Activated naive CD8-positive, alpha-beta T cell treated with anti-CD3 and anti-CD28 coated beads, Interleukin-2, amount 10 ng/mL, durations not matched to agents 7 days and 5 days (primary cell): ENCODE data around the gene DGKI. TPM values are rescaled to one million over a fixed set of nuclear protein-coding genes. Genes with fewer than 3 reads are reported as not detected.

Source experiments
- ATAC-seq: fragments of 150-1000 bp; cut with Tn5 transposase; one replicate; pipeline ENCODE4 v1.10.0; 2021; ENCODE audit warnings: low read depth, moderate library complexity
- POLR2A ChIA-PET: fragments of 350-600 bp; sonication (Branson Sonifier 250); formaldehyde crosslinking; loops from one replicate; lab custom pipeline; 2021; ENCODE audit warnings: antibody characterized with exemption; lab: Charles Lee
- DNase-seq: peaks from one replicate; pipeline ENCODE4 v3.0.0; 2021
- H3K27ac Mint-ChIP-seq: one replicate; pipeline ENCODE4 v1.8.0; 2022; ENCODE audit warnings: mild to moderate bottlenecking, mixed read lengths
- H3K27me3 Mint-ChIP-seq: one replicate; pipeline ENCODE4 v1.8.0; 2022; ENCODE audit warnings: mild to moderate bottlenecking, moderate library complexity, mixed read lengths
- H3K36me3 Mint-ChIP-seq: one replicate; pipeline ENCODE4 v1.8.0; 2021; ENCODE audit warnings: mild to moderate bottlenecking, mixed read lengths
- H3K4me1 Mint-ChIP-seq: one replicate; pipeline ENCODE4 v1.8.0; 2021; ENCODE audit warnings: mixed read lengths
- H3K4me3 Mint-ChIP-seq: one replicate; pipeline ENCODE4 v1.8.0; 2022; ENCODE audit warnings: mild to moderate bottlenecking, moderate library complexity, mixed read lengths
- H3K9me3 Mint-ChIP-seq: one replicate; pipeline ENCODE4 v1.8.0; 2021; ENCODE audit warnings: mixed read lengths
- total RNA-seq, 2 experiments: library from RNA; stranded (reverse); gene quantifications; one replicate each; pipeline ENCODE4 v1.2.3, GENCODE V29; 2021

DGKI gene
- total RNA-seq, 2 experiments from 2014 or later = not detected

- H3K27me3 Mint-ChIP-seq = peaks cover 3% of the 10 kb centered on the region
- peaks cover 16% of the 10 kb centered on the region for H3K36me3 Mint-ChIP-seq
- no peak overlapping the region for H3K4me3 Mint-ChIP-seq
- H3K9me3 Mint-ChIP-seq = peaks cover 7% of the 10 kb centered on the region
- ATAC-seq (no peak), DNase-seq (no peak)
- POLR2A ChIA-PET = no interaction called here
- H3K27ac Mint-ChIP-seq = no peak overlapping the region
- no peaks in the 10 kb centered on the region for H3K4me1 Mint-ChIP-seq
These were observed 16.2 kb upstream of the DGKI start for GRCh38 chr7:137862964-137863363.

- Mint-ChIP-seq H3K27me3 (peaks cover 3% of the 10 kb centered on the region), H3K9me3 (peaks cover 7% of the 10 kb centered on the region), H3K27ac (no peak overlapping the region), H3K36me3 (peaks cover 16% of the 10 kb centered on the region), H3K4me1 (no peaks in the 10 kb centered on the region), H3K4me3 (no peak overlapping the region)
- DNase-seq (no peak), ATAC-seq (no peak)
- POLR2A ChIA-PET = no interaction called here
These were observed 15.6 kb upstream of the DGKI start for GRCh38 chr7:137862358-137862757.

DNA sequence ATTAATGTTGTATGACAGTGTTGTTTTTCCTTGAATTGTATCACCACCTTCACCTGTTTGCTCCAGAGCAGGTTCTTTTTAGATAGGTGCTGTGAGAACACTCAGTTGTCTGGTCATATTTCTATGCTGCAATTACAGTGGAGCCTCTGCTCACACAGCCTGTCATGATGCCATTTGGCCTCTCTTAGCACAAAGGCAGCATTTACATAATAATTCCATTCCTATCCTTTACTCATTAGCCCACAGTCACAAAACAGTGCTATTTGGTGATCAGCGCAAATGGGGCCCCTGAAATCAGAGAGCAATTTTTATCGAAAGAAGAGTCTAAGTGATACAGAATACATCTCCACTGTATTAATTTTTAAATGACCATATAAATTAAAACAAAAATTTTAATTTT is 13.8 kb upstream of the DGKI start:
- Mint-ChIP-seq H3K9me3 (peaks cover 3% of the 10 kb centered on the region), H3K4me1 (no peaks in the 10 kb centered on the region), H3K4me3 (no peak overlapping the region), H3K36me3 (peaks cover 9% of the 10 kb centered on the region), H3K27me3 (peaks cover 3% of the 10 kb centered on the region), H3K27ac (no peak overlapping the region)
- POLR2A ChIA-PET = no interaction called here
- DNase-seq (no peak), ATAC-seq (no peak)

- POLR2A ChIA-PET = no interaction called here
- H3K4me1 Mint-ChIP-seq = no peaks in the 10 kb centered on the region
- H3K36me3 Mint-ChIP-seq = no peaks in the 10 kb centered on the region
- H3K27ac Mint-ChIP-seq = no peak overlapping the region
- peaks cover 2% of the 10 kb centered on the region for H3K9me3 Mint-ChIP-seq
- H3K27me3 Mint-ChIP-seq = peaks cover 25% of the 10 kb centered on the region
- no peak overlapping the region for H3K4me3 Mint-ChIP-seq
- no peak for ATAC-seq
- no peak for DNase-seq
These were observed 6.3 kb upstream of the DGKI start for GRCh38 chr7:137853053-137853452.

DNA sequence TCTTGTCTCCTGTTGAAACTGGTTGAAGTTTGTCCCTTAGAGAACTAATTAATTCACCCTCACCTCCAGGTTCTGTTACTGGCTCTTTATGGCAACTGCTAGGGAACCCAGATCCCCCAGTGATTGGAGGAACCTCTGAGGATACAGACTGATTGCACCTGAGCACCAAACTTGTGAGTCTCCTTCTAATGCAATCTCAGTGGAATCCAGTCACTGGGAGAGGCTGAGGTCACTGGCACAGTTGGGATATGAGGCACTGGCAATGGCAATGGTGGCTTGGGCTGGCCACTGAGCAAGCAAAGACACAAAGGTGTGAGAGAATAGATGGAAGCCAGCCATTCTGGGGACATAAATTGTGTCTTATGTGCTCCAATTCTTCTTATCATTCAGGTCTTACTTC is 5.3 kb upstream of the DGKI start:
- Mint-ChIP-seq H3K27ac (no peak overlapping the region), H3K27me3 (peaks cover 33% of the 10 kb centered on the region), H3K4me1 (no peaks in the 10 kb centered on the region), H3K4me3 (no peak overlapping the region), H3K36me3 (no peaks in the 10 kb centered on the region), H3K9me3 (peaks cover 2% of the 10 kb centered on the region)
- DNase-seq = no peak
- ATAC-seq = no peak
- POLR2A ChIA-PET = no interaction called here

- POLR2A ChIA-PET = no interaction called here
- ATAC-seq (no peak), DNase-seq (no peak)
- H3K36me3 Mint-ChIP-seq = no peaks in the 10 kb centered on the region
- H3K27ac Mint-ChIP-seq = no peak overlapping the region
- H3K4me3 Mint-ChIP-seq = no peak overlapping the region
- no peaks in the 10 kb centered on the region for H3K4me1 Mint-ChIP-seq
- peaks cover 36% of the 10 kb centered on the region for H3K27me3 Mint-ChIP-seq
- peaks cover 2% of the 10 kb centered on the region for H3K9me3 Mint-ChIP-seq
These were observed 4.5 kb upstream of the DGKI start for GRCh38 chr7:137850972-137851945.

GRCh38 chr7:137850571-137850970 is 3.8 kb upstream of the DGKI start:
- no peak overlapping the region for H3K4me3 Mint-ChIP-seq
- H3K36me3 Mint-ChIP-seq = no peaks in the 10 kb centered on the region
- peaks cover 2% of the 10 kb centered on the region for H3K9me3 Mint-ChIP-seq
- peaks cover 42% of the 10 kb centered on the region for H3K27me3 Mint-ChIP-seq
- no peak for ATAC-seq
- H3K27ac Mint-ChIP-seq = no peak overlapping the region
- no peak for DNase-seq
- POLR2A ChIA-PET = no interaction called here
- H3K4me1 Mint-ChIP-seq = no peaks in the 10 kb centered on the region

GRCh38 chr7:137848095-137848494 is 1.3 kb upstream of the DGKI start:
- H3K9me3 Mint-ChIP-seq = peaks cover 2% of the 10 kb centered on the region
- no peak overlapping the region for H3K27ac Mint-ChIP-seq
- no peaks in the 10 kb centered on the region for H3K36me3 Mint-ChIP-seq
- no peak for ATAC-seq
- peak overlapping the region; percentile 14 for H3K4me3 Mint-ChIP-seq
- H3K4me1 Mint-ChIP-seq = no peaks in the 10 kb centered on the region
- POLR2A ChIA-PET = no interaction called here
- no peak for DNase-seq
- peaks cover 61% of the 10 kb centered on the region for H3K27me3 Mint-ChIP-seq

DNA sequence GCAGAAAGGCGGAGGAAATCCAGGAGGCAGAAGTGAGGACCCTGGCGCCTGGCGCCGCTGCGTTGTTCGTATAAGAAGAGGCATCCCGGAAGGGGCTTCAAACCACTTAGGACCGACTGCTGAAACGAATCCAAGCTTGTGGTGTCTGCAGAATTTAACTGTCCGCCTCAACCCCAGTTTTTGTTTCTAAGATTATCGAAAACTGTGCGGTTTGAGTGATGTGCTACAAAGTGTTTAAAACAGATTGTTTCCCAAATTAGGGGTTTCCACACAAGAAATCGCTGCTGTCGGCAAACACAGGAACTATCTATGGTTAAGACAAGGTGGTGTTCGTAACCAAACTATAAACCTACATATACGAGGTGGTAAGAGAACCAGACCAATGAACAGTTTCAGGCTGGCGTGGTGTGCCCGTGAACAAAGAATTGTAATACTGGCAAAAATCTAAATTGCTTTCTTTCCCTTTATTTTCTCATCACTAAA is 835 bp upstream of the DGKI start:
- H3K9me3 Mint-ChIP-seq = peaks cover 2% of the 10 kb centered on the region
- H3K36me3 Mint-ChIP-seq = no peaks in the 10 kb centered on the region
- peak overlapping the region; percentile 21 for H3K4me3 Mint-ChIP-seq
- ATAC-seq (no peak), DNase-seq (no peak)
- peaks cover 61% of the 10 kb centered on the region for H3K27me3 Mint-ChIP-seq
- no peaks in the 10 kb centered on the region for H3K4me1 Mint-ChIP-seq
- H3K27ac Mint-ChIP-seq = no peak overlapping the region
- POLR2A ChIA-PET = no interaction called here

- Mint-ChIP-seq H3K4me3 (no peak overlapping the region), H3K27ac (no peak overlapping the region), H3K36me3 (no peaks in the 10 kb centered on the region), H3K4me1 (no peaks in the 10 kb centered on the region), H3K9me3 (peaks cover 2% of the 10 kb centered on the region), H3K27me3 (peaks cover 67% of the 10 kb centered on the region)
- ATAC-seq = peak; percentile 77
- DNase-seq = peak; percentile 45
- POLR2A ChIA-PET = no interaction called here
These were observed 286 bp downstream of the DGKI start for GRCh38 chr7:137846549-137846826.

- Mint-ChIP-seq H3K27me3 (peaks cover 65% of the 10 kb centered on the region), H3K4me1 (no peaks in the 10 kb centered on the region)
- no peak for DNase-seq
These were observed 1.9 kb downstream of the DGKI start for GRCh38 chr7:137844677-137845425.

GRCh38 chr7:137839903-137840779 is 6.6 kb downstream of the DGKI start:
- Mint-ChIP-seq H3K9me3 (peaks cover 3% of the 10 kb centered on the region), H3K27ac (no peak overlapping the region), H3K4me1 (no peaks in the 10 kb centered on the region), H3K4me3 (no peak overlapping the region), H3K27me3 (peaks cover 35% of the 10 kb centered on the region), H3K36me3 (no peaks in the 10 kb centered on the region)
- POLR2A ChIA-PET = no interaction called here
- DNase-seq (no peak), ATAC-seq (no peak)

More at GRCh38 chr7:137844677-137845425, 1.9 kb downstream of the DGKI start:
- no peaks in the 10 kb centered on the region for H3K36me3 Mint-ChIP-seq
- POLR2A ChIA-PET = no interaction called here
- no peak overlapping the region for H3K27ac Mint-ChIP-seq
- H3K9me3 Mint-ChIP-seq = no peaks in the 10 kb centered on the region
- no peak for ATAC-seq
- H3K4me3 Mint-ChIP-seq = no peak overlapping the region

DNA sequence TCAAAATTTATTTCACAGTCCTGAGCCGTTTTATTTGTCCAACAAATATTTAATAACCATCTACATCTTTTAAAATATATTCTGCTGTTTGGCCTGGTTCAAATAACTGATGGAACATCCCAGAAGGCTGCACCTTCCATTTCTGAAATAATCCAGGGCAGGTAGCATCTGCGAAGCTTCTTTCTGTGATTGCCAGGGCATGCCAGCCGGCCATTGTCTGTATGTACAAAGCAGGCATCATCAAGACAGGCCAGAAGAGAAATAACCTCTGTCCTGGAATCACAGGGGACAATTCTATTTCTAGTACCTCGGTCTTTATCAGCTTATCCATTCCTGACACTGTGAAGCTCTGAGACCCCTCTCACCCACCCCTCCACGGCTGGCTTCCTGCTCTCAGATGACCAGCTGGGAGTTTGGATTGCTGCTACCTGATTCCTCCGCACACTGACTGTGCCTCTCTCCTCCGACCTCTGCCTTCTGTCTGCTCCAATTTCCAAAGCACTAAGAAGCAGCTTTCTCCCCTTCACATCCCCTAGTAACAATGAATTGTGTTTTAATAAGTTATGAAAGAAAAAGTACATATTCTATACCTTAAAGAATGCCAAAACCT is 8.0 kb downstream of the DGKI start:
- H3K4me1 Mint-ChIP-seq = no peaks in the 10 kb centered on the region
- peaks cover 22% of the 10 kb centered on the region for H3K27me3 Mint-ChIP-seq
- H3K9me3 Mint-ChIP-seq = peaks cover 3% of the 10 kb centered on the region
- DNase-seq (no peak), ATAC-seq (no peak)
- no peak overlapping the region for H3K4me3 Mint-ChIP-seq
- no peaks in the 10 kb centered on the region for H3K36me3 Mint-ChIP-seq
- H3K27ac Mint-ChIP-seq = no peak overlapping the region
- POLR2A ChIA-PET = no interaction called here
